Measurements from ENCODE around the gene STAT4.

DNA sequence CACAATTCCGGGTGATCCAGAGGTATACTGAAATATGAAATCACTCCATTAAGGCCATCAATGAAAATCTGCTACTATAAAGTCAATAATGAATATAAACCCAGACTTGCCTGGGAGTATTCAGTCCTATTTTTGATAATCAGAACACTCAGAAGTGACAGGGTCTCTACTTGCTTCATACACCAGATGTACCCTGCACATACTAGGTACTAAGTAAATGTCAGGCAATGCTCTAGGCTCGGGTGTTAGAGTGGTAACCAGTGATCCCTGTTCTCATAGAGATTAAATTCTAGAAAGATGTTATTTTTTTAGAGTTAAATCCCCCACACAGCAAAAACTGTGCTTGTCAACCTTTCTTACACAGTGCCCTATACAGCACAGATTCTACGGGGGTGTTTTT lies 149.2 kb downstream of the STAT4 start:
- TF ChIP-seq, protein P1, sequence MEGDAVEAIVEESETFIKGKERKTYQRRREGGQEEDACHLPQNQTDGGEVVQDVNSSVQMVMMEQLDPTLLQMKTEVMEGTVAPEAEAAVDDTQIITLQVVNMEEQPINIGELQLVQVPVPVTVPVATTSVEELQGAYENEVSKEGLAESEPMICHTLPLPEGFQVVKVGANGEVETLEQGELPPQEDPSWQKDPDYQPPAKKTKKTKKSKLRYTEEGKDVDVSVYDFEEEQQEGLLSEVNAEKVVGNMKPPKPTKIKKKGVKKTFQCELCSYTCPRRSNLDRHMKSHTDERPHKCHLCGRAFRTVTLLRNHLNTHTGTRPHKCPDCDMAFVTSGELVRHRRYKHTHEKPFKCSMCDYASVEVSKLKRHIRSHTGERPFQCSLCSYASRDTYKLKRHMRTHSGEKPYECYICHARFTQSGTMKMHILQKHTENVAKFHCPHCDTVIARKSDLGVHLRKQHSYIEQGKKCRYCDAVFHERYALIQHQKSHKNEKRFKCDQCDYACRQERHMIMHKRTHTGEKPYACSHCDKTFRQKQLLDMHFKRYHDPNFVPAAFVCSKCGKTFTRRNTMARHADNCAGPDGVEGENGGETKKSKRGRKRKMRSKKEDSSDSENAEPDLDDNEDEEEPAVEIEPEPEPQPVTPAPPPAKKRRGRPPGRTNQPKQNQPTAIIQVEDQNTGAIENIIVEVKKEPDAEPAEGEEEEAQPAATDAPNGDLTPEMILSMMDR (IDR thresholded peaks at IDR 0.05) = no peak
- TF ChIP-seq YY1 (IDR thresholded peaks at IDR 0.05; ENCODE audit: low read depth) = no peak
- no peak for TF ChIP-seq RFX5 (IDR thresholded peaks at IDR 0.05; ENCODE audit: low read length)
